ENCODE measurements around the gene C20orf141. TPM values are rescaled to one million over a fixed set of nuclear protein-coding genes. Genes with fewer than 3 reads are reported as not detected.

Gene C20orf141
- total RNA-seq, 1 donor from 2014 or later, result not detected

DNA sequence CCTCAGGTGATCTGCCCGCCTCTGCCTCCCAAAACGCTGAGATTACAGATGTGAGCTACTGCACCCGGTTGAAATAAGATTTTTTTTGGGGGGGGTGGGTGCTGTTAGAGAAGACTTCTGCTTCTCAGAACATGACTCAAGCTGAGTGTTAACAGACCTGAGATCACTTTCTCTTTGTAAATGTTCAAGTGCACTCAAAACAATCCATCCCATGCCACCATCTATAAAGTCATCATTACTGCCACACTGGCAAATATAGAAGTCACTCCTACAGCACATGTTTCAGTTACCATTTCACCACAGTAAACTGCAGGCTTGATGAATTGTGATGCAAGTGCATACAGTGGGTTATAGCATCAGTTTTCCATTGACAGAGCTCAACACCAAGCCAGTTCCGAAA, 34.7 kb downstream of the C20orf141 start:
- peaks cover 1% of the 10 kb centered on the region for H3K36me3 Mint-ChIP-seq (ENCODE audit: low read depth)
- H3K9me3 Mint-ChIP-seq (ENCODE audit: low read depth), result no peaks in the 10 kb centered on the region
- peaks cover 6% of the 10 kb centered on the region for H3K4me1 Mint-ChIP-seq (ENCODE audit: low read depth)
- TF ChIP-seq, protein P1, sequence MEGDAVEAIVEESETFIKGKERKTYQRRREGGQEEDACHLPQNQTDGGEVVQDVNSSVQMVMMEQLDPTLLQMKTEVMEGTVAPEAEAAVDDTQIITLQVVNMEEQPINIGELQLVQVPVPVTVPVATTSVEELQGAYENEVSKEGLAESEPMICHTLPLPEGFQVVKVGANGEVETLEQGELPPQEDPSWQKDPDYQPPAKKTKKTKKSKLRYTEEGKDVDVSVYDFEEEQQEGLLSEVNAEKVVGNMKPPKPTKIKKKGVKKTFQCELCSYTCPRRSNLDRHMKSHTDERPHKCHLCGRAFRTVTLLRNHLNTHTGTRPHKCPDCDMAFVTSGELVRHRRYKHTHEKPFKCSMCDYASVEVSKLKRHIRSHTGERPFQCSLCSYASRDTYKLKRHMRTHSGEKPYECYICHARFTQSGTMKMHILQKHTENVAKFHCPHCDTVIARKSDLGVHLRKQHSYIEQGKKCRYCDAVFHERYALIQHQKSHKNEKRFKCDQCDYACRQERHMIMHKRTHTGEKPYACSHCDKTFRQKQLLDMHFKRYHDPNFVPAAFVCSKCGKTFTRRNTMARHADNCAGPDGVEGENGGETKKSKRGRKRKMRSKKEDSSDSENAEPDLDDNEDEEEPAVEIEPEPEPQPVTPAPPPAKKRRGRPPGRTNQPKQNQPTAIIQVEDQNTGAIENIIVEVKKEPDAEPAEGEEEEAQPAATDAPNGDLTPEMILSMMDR (IDR thresholded peaks at IDR 0.05), result no peak
- H3K4me3 Mint-ChIP-seq (ENCODE audit: unreplicated experiment), result no peak overlapping the region
- H3K27me3 Mint-ChIP-seq (ENCODE audit: low read depth), result no peaks in the 10 kb centered on the region
- no peak for DNase-seq (ENCODE audit: low spot score)
- no peak overlapping the region for H3K27ac Mint-ChIP-seq (ENCODE audit: unreplicated experiment)

DNA sequence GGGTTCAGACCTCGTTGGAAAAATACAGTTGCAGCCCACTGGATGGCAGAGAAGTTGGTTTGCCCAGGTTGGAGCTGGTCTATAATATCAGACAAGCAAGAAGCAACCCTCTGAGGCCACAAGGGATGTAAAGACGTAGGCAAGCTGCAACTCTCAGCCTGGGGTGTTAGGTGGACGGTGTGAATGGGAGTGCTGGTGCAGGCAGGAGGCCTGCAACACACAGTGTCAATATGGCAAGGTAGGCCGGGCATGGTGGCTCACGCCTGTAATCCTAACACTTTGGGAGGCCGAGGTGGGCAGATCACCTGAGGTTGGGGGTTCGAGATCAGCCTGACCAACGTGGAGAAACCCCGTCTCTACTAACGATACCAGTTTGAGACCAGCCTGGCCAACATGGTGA, 36.3 kb downstream of the C20orf141 start:
- TF ChIP-seq, protein P1 (IDR thresholded peaks at IDR 0.05), result no peak
- Mint-ChIP-seq H3K4me1 (ENCODE audit: low read depth) (peaks cover 6% of the 10 kb centered on the region), H3K27ac (ENCODE audit: unreplicated experiment) (no peak overlapping the region), H3K9me3 (ENCODE audit: low read depth) (no peaks in the 10 kb centered on the region), H3K27me3 (ENCODE audit: low read depth) (no peaks in the 10 kb centered on the region), H3K4me3 (ENCODE audit: unreplicated experiment) (no peak overlapping the region), H3K36me3 (ENCODE audit: low read depth) (no peaks in the 10 kb centered on the region)
- peak; percentile 47 for DNase-seq (ENCODE audit: low spot score)

DNA sequence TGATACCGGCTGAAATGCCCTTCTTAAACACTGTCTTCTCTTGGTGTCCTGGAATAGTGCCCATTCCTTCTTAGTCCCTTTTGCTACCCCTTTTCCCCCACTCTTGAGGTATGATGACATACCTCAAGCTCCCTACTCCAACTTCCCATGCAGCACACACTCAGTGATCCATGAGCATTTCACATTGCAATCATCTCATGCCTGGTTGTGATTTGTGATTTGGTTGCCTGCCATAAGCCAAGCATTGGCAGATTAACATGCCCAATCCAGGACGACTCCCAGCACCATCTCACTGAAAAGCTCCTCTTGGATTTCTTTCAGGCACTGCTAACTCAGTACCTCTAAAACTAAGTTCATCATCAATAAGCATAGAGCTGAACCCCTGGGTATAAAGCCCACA, 43.8 kb downstream of the C20orf141 start:
- no peak for DNase-seq (ENCODE audit: low spot score)
- no peaks in the 10 kb centered on the region for H3K9me3 Mint-ChIP-seq (ENCODE audit: low read depth)
- no peak overlapping the region for H3K4me3 Mint-ChIP-seq (ENCODE audit: unreplicated experiment)
- H3K36me3 Mint-ChIP-seq (ENCODE audit: low read depth), result peaks cover 9% of the 10 kb centered on the region
- H3K27me3 Mint-ChIP-seq (ENCODE audit: low read depth), result no peaks in the 10 kb centered on the region
- TF ChIP-seq, protein P1 (IDR thresholded peaks at IDR 0.05), result no peak
- H3K4me1 Mint-ChIP-seq (ENCODE audit: low read depth), result no peaks in the 10 kb centered on the region
- no peak overlapping the region for H3K27ac Mint-ChIP-seq (ENCODE audit: unreplicated experiment)

DNA sequence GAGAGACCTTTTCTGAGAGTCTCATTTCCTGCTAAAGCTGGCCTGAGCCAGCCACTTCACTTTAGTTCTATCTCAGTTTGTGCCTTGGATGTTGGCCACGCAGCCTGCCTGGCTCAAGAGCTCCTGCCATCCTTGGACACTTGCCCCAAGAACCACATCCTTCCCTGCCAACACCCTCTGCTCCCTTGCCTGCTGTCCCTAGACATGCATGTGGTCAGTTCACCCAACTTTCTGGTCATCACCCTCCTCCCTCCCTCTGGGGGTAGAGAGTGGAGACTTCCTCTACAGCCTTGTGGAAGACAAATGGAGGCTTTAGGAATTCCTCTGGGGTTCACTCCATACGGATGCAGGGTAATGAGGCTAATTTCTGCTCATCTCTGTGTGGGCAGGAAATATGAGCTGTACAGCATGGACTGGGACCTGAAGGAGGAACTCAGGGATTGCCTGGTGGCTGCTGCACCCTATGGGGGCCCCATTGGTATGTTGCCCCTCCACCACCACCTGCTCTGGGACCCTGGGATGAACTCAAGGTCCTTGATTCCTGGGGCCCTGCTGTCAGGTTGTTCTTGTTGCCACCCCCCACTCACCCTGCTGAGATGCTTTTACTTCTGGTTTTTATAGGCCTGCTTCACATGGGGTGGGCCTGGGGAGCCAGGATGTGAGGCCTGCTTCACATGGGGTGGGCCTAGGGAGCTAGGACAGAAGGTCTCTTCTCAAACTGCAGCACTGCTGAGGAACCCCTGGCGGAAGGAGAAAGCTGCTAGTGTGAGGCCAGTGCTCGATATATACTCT, 44.7 kb downstream of the C20orf141 start:
- peaks cover 11% of the 10 kb centered on the region for H3K36me3 Mint-ChIP-seq (ENCODE audit: low read depth)
- no peaks in the 10 kb centered on the region for H3K4me1 Mint-ChIP-seq (ENCODE audit: low read depth)
- no peaks in the 10 kb centered on the region for H3K9me3 Mint-ChIP-seq (ENCODE audit: low read depth)
- H3K4me3 Mint-ChIP-seq (ENCODE audit: unreplicated experiment), result no peak overlapping the region
- no peak overlapping the region for H3K27ac Mint-ChIP-seq (ENCODE audit: unreplicated experiment)
- TF ChIP-seq, protein P1 (IDR thresholded peaks at IDR 0.05), result no peak
- no peaks in the 10 kb centered on the region for H3K27me3 Mint-ChIP-seq (ENCODE audit: low read depth)
- DNase-seq (ENCODE audit: low spot score), result no peak

DNA sequence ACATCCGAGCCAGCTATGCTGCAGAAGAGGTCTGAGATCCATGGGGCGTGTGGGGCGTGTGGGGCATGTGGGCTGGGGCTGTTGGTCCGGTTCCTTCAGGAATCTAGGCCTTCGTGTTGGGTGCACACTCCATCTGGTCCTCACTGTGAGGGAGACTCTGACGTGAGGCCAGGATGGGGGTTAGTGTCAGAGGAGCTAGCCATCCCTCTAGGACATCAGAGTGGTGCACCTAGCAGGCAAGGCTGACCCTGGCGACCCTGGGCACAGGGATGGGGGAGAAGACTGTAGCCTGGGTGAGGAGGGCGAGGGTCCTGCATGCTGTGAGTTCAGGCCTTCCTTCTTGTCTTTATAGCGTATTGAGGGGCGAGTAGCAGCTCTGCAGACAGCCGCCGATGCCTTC, 49.8 kb downstream of the C20orf141 start:
- Mint-ChIP-seq H3K4me1 (ENCODE audit: low read depth) (peaks cover 5% of the 10 kb centered on the region), H3K4me3 (ENCODE audit: unreplicated experiment) (no peak overlapping the region), H3K36me3 (ENCODE audit: low read depth) (peaks cover 24% of the 10 kb centered on the region), H3K27me3 (ENCODE audit: low read depth) (no peaks in the 10 kb centered on the region), H3K27ac (ENCODE audit: unreplicated experiment) (no peak overlapping the region), H3K9me3 (ENCODE audit: low read depth) (no peaks in the 10 kb centered on the region)
- TF ChIP-seq, protein P1 (IDR thresholded peaks at IDR 0.05), result no peak
- DNase-seq (ENCODE audit: low spot score), result no peak
